Activated CD4-positive, alpha-beta T cell treated with anti-CD3 and anti-CD28 coated beads for 24 hours (primary cell): ENCODE results near the gene CD1D.
"Not testable (repeated sequence)": the region's sequence is repeated elsewhere in the genome, so short reads cannot be mapped to it uniquely, and the experiment has no call there.

Source experiments
- DNase-seq, 2 donors: peaks; one replicate each; pipeline ENCODE4 v3.0.0-alpha.2; 2020; ENCODE audit warnings: low read depth in 2 of 2

Gene CD1D

GRCh38 chr1:158180741-158181576 lies at the start of gene CD1D:
CD1D (plus strand) TSS chr1:158180895; CDS start chr1:158181102, 207 bp downstream.
- no peak for DNase-seq

GRCh38 chr1:158131217-158131616 lies 49.5 kb upstream of the CD1D start:
- no peak for DNase-seq

GRCh38 chr1:158140764-158141192 lies 39.9 kb upstream of the CD1D start:
- no peak for DNase-seq

GRCh38 chr1:158145173-158145719 lies 35.4 kb upstream of the CD1D start:
- DNase-seq: no peak

- DNase-seq: no peak
Observed at GRCh38 chr1:158146165-158146564, 34.5 kb upstream of the CD1D start.

GRCh38 chr1:158146739-158147138 lies 34.0 kb upstream of the CD1D start:
- DNase-seq: no peak

- no peak for DNase-seq
Observed at GRCh38 chr1:158147401-158147800, 33.3 kb upstream of the CD1D start.

GRCh38 chr1:158147869-158148268 lies 32.8 kb upstream of the CD1D start:
- DNase-seq: no peak

- DNase-seq: no peak
Observed at GRCh38 chr1:158148468-158148867, 32.2 kb upstream of the CD1D start.

GRCh38 chr1:158149175-158149574 lies 31.5 kb upstream of the CD1D start:
- DNase-seq: no peak

GRCh38 chr1:158149577-158150269 lies 31.0 kb upstream of the CD1D start:
- peak; percentile 62 for DNase-seq

- DNase-seq: no peak
Observed at GRCh38 chr1:158150523-158150922, 30.2 kb upstream of the CD1D start.

- no peak for DNase-seq
Observed at GRCh38 chr1:158153179-158153578, 27.5 kb upstream of the CD1D start.

- DNase-seq: no peak
Observed at GRCh38 chr1:158153746-158154444, 26.8 kb upstream of the CD1D start.

GRCh38 chr1:158154501-158154900 lies 26.2 kb upstream of the CD1D start:
- no peak for DNase-seq

GRCh38 chr1:158155673-158156072 lies 25.0 kb upstream of the CD1D start:
- DNase-seq: no peak

- no peak for DNase-seq
Observed at GRCh38 chr1:158159597-158159996, 21.1 kb upstream of the CD1D start.

GRCh38 chr1:158161446-158161845 lies 19.2 kb upstream of the CD1D start:
- no peak for DNase-seq

GRCh38 chr1:158163000-158163947 lies 17.4 kb upstream of the CD1D start:
- DNase-seq: no peak

GRCh38 chr1:158169105-158169504 lies 11.6 kb upstream of the CD1D start:
- no peak for DNase-seq

- DNase-seq: not testable (repeated sequence)
Observed at GRCh38 chr1:158175915-158176314, 4.8 kb upstream of the CD1D start.
